Superior temporal gyrus (tissue), 1 donor: ENCODE results near the gene AJAP1.

ENCODE experiments used
- DNase-seq: peaks from one replicate; pipeline ENCODE4 v3.0.0-alpha.2; 2016; ENCODE audit errors: extremely low spot score

Gene AJAP1

DNA sequence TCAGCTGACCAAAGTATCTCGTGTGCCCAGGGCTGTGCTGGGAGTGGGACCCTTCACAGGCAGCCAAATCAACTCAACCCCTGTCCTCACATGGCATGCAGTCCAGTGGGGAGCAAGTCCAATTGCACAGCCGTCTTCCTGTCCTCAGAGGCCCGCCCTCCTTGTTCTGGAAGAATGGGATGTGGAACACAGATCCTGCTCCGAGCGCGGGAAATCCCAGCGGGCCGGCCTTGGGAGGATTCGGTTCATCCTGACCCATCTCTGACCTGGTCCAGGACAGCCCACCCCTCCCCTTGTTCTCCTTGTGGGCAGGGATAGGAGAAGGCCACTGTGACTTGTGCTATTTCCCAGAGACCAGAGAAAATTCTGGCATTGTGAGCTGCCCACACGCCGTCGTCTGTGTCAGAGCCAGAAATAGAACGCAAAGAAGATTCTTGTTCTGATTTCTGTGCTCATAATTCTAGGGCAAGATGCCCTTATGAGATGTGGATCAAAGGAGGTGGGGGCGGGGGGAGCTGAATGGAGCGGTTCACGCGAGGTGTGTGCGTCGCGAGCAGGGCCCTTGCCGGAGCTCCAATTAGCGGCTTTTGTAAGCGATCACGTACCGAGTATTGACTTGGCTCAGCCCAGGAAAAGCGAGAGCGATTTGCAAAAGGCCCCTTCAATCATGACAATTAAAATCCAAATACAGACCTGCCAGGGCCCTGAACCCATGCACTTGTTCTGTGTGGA is 79.2 kb downstream of the AJAP1 start:
- DNase-seq, result no peak

DNA sequence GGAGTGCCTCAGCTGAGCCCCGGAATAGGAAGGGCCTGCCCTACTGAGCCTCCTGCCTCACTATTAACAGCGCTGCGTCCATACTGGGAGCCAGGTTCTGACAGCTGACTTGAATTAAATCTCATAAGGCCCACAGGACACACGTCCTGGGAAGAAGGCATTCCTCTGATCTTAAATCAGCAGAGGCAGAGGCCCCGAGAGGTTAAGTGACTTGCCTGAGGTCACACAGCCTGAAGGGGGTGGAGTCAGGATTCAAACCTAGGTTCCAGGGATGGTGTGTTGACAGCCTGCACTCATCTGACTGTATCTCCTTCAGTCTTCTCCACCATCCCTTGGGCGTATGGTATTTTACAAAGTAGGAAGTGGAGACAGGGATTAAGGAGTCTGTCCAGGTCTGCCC is 79.8 kb downstream of the AJAP1 start:
- DNase-seq, result no peak

DNA sequence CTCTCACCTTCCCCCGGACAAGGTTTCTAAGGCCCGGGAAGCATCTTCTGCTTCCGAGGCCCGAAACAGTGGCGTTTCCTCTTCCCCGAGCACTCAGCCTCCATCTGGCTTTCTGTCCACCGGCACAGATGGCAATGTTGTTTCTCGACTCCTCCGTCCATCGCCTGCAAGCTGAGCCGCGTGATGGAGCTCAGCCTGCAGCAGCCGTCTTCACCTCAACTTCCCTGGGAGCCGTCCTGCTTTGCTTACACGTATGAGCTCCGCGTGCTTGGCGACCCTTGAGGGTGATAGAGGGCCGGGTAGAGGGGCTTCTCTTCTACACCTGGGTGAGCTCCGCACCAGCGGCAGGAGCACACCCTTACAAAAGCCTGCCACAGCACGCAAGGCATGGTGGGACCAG is 80.4 kb downstream of the AJAP1 start:
- DNase-seq, result no peak

DNA sequence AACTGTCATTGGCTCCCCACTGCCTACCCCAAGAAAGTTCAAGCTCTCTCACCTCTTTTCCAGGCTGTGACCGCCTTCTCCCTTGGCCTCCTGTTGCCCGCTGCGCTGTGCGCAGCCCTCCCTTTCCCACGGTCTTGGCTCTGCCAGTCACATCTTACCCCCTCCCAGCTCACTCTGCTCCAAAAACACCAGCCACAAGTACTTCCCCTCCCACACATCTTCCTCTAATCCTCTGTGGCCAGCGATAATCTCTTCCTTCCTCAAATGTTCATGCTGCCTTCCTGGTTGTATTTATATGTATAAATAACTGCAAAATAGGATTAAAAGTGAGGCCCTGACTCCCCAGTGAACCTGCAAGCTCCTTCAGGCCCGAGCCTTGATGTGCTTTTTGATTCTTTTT is 81.8 kb downstream of the AJAP1 start:
- DNase-seq, result no peak

DNA sequence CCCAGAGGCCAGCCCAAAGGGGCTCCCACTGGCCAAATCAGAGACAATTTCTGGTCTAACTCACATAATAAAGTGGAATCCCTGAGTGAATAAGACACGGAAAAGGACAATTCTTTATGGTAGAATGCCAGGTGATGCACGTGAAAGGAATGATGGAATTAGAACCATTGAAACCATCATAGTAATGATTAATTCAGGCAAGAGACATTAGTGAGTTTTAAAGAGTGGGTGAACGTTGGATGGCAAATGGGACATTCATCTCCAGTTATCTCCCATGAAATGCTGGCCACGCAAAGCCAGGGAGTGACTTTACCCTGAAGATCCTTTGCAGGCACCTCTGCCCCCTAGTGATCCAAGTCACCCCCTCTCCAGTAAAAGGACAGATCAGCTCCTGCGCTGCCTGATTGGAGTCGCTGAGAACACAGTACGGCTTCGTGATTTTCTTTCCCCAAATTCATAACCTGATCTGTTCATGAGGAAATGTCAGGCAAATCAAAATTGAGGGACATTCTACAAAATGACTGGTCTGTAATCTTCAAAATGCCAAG is 87.5 kb downstream of the AJAP1 start:
- DNase-seq, result no peak

DNA sequence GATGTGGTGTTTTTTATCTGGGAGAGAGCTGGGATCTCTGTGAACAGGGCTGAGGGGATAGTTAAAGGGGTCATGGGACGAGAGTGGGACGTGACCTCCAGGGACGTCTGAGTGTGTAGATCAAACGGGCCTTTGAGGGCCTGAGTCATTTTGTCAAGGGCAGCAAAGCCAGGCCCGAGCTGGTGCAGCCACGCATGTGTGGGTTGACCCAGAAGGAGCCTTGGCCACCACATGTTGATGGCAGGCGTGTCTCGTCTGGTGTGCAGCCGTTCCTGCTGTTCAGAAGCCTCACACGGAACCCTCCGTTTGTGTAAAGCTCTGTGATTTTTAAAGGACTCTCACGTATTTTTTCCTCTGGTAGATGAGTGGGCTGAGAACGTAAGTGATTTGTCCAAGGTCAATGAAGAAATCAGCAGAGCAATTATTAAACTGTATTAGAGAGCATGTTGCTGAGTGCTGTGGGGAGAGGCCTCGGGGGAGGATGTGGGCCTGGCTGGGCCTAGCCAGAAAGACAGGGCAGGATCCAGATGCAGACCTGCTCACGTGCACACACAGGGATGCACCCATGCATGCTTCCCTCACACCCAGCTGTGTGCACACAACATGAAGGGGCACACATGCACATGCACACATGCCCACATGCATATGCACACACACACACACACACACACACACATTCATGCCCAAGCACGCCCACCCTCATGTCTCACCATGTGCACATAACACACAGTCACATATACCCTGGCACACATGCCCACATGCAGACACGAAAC is 89.8 kb downstream of the AJAP1 start:
- DNase-seq, result no peak

DNA sequence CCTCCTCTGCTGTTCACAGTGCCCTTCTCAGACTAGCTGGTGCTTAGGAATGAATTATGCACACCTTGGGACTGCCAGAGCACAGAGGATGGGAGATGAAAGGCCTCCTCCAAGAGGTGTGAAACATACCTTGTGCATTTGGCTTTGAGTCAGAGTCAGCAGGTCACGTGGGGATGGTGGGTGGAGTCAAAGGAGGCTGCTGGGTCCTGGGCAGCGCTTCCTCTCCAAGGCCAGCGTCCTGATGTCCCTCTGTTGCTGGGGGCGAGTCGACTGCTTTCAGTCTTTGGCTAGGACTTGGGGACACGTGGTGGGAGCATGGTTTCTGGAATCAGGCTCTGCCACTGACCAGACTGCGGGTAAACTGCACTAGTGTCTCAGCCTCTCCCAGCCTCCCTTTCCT is 91.2 kb downstream of the AJAP1 start:
- no peak for DNase-seq

DNA sequence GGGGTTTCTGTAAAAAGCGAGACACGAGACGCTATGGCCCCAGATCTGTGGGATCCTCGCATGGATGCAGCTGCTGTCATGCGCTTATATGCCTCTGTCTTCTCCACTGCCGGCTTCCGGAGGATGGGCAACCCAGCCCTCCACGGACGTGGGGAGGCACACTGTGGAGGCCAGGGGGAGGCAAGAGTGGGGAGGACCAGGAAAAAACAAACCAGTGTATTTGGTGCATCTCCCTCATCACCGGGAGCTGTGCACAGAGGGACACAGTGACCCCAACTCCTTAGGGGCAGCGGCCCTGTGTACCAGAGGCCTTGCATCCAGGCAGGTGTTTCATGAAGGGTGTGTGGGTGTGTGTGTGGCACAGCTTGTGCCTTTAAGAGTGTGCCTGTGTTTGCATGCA is 95.0 kb downstream of the AJAP1 start:
- no peak for DNase-seq

DNA sequence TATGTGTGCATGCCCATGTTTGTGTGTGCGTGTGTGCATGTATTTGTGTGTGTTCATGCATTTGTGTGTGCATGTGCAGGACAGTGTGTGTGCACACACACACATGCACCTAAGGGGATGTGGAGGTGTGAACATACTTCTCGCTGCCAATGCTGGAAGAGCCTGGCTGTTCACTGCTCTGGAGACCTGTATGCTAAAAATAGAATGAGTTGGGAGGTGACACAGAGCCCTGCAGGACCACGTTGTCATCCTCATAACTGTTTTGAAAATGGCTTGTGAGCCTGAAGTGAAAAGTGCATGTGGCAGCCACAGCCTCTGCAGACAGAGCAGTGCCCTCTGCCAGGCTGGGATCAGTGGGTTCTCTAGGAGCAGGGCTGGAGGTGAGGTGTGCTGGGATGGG is 95.8 kb downstream of the AJAP1 start:
- no peak for DNase-seq

DNA sequence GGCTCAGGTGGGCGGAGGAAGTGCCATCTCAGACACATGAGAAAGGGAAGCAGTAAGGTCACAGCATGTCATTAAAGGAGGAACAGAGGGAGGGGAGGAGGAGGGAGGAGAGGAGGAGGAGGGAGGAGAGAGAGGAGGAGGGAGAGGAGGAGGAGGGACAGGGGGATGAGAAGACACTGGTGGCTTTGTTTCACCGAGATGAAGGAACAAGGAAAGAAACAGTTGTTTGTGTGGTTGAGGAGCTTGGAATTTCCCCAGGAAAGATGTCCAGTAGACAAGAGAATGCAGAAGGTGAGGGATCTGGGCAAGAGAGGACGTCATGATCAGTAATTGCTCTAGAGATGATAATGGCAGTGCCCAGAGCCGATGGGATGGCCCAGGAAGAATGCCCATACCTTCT is 97.7 kb downstream of the AJAP1 start:
- DNase-seq, result peak; percentile 63

DNA sequence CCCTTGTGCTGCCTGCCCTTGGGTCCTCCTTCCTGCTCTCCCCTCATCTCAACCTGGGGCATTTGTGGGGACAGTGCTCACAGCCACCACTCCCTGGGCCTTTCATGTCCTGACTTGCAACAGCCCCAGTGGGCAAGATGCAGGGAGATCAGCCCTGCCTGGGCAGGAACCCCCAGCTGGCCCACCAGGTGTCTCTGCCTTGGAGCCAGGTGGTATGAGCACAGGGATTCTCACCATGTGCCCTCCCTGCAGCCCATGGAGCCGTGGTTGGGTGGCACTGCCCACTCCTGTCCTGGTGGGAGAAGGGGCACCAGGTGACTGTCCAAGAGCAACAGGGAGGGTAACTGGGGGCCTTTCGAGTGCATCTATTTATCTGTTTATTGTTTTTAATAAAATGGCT is 100.4 kb downstream of the AJAP1 start:
- no peak for DNase-seq

DNA sequence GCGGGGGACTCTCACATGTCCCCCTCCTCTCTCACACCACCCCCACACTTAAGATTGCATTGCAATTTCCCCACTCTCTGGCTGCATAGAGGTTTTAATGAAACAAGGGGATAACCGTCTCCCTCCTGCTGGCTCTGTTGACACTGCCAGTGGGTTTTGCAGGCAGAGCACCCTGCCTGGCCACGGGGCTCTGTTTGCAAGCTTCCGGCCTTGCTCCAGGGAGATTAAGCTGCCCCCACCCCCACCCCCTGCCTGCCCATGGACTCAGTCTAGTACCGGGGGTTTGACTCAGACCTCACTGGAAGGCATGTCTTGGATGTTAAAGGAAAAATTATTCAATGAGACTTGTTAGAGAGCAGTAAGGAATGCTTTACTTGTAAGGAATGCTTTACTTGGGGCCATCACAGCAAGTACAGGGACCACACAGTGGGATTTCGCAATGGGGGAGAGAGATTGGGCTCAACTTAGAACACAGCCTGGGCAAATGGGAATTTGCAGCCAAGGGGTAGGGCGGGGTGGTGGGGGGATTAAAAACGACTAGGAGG is 101.0 kb downstream of the AJAP1 start:
- DNase-seq, result no peak

DNA sequence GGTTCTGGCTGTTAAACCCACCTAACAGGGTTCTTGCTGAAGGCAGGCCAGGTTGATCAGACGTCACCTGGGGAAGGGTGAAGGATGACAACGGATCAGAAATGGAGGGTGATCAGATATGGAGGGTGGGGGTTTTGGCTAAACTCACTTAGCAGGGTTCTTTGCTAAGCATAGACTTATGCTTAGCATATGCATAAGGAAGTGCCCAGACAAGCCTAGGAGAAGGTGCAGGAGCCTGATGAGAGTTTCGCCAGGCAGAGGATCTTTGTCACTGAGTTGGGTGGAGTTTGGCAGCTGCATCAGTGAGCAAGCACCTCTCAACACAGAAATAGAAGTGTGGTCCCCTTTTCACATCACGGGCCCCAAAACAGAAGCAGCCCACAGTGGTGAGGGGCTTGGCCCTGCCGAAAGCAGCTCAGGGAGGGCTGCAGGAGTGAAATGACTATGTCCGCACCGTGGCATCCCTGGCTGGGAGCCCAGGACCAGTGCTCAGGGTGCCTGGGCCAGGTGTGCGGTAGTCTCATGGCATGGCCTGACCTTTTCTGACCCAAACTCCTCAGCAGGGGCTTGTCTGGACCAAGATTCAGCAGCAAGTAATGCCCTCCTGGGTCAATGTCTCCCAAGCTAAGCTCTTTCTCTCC is 101.6 kb downstream of the AJAP1 start:
- no peak for DNase-seq

DNA sequence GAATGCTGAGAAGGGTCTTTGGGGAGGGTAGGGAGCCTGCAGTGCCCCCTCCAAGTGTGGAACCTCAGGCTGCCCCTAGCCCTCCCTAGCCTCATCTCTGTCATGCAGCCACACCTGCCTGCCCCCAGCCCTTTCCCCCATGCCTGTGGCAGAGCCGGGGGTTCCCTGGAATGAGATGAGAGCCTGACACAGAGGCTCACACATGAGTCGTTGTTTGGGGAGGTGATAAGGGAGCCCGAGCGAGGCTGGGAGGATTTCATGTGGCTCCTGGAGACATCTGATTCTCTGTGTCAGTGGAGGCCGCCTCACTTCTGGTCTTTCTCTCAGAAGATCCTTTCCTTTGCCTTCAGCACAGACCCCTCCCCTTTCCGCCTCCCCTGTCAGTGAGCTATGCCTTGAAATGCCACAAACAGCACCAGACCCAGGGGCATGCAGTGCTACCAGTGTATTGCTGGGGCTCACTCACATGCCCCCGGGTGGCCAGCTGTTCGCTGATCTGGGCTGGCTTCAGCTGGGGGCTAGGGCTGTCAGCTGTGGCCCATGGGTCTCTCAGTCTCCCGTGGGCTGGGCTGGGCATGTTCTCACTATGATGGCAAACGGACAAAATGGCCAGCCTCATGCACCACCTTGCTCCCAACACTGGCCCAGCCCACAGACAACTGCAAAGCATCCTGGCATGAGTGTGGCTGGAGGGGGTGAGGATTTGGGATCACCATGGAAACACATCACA is 102.6 kb downstream of the AJAP1 start:
- DNase-seq, result no peak

DNA sequence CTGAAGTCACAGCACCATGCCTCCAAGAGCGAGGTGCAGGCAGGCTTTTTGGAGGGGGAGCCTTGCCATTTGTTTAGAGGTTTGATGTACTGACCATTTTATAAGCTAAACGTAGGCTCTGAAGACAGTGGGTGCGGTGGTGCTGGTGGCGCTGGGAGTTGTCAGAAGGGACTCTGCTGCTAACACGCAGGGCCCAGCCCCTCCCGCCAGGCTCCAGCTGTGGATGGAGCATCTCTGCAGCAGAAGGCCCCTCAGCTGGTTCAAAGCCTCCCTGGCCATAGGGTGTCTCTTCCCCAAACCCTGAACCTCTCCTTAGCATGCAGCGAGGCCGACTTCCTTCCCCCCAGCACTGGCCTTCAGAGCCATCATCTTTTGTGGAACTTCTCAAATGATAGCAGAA is 105.3 kb downstream of the AJAP1 start:
- DNase-seq, result no peak

DNA sequence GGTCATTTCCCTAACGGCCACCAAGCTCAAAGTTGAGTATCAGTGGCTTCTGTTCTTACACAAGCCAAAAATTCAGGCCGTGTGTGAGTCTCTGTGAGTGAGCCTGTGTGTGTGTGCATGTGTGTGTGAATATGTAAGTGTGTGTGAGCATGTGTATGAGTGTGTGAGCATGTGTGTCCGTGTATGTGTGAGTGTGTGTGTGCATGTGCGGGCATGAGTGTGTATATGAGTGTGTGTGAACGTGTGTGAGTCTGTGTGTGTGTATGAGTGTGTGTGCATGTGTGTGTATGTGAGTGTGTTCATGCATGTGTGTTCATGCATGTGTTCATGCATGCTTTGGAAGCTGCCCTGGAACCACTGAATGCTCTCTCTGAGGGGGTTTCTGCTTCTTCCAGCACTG is 105.7 kb downstream of the AJAP1 start:
- no peak for DNase-seq

DNA sequence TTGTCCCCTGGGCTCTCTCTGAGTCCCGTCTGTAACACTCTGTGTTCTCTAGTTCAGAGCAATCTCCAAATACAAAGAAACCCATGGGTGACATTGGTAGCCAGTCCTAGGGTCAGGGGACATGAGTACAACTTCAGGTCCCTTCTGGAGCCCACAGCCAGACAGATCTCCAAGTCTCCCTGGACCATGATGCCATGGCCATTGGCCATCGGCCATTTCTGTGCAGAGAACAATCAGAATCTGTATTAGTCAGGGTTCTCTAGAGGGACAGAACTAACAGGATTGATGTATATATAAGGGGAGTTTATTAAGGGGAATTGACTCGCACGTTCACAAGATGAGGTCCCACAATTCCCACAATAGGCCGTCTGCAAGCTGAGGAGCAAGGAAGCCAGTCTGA is 106.9 kb downstream of the AJAP1 start:
- no peak for DNase-seq

DNA sequence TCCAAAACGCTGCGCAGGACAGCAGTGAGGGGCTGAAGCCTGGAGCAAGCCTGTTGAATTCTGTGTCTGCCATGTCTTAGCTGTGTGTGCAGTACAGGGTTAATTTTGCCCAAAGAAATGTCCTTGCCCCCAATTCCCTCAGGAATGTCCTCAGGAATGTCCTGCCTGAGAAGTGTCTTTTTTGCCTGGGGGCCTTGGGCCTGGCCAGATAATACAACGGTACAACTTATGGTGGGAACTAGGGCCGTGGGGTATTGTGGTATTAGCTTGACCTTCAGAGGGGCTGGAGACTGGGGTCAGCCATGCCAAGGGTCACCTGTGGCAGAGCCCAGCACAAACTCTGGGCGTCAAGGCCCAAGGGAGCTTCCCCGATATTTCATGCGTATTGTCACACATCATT is 107.7 kb downstream of the AJAP1 start:
- DNase-seq, result no peak

DNA sequence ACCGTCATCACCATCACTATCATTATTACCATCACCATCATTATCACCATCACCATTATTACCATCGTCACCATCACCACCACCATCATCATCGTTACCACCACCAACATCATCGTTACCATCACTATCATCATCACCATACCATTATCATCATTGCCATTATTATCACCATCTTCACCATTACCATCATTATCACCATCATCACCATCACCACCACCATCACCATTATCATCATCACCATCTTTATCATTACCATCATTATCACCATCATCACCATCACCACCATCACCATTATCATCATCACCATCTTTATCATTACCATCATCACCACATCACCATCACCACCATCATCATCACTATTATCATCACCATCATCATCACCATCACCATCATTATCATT is 112.9 kb downstream of the AJAP1 start:
- DNase-seq, result no peak

DNA sequence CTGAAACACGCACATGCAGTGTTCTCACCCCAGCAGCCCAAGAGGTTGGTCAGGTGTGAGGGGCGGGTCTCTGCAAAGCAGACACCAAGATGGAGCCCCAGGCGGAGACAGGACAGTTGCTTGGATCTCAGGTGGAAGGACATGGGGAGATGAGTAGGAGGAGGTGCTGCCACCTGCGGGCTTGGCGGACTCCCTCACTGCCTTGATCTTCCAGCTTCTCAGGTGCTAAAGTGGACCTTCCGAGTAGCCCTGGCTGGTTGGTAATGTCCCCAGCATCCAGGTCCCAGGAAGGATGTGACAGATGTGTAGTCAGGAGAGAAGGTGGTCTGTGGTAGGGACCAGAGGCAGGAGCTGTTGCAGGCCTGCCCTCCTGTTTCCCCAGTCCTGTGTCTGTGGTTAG is 114.1 kb downstream of the AJAP1 start:
- DNase-seq, result no peak

DNA sequence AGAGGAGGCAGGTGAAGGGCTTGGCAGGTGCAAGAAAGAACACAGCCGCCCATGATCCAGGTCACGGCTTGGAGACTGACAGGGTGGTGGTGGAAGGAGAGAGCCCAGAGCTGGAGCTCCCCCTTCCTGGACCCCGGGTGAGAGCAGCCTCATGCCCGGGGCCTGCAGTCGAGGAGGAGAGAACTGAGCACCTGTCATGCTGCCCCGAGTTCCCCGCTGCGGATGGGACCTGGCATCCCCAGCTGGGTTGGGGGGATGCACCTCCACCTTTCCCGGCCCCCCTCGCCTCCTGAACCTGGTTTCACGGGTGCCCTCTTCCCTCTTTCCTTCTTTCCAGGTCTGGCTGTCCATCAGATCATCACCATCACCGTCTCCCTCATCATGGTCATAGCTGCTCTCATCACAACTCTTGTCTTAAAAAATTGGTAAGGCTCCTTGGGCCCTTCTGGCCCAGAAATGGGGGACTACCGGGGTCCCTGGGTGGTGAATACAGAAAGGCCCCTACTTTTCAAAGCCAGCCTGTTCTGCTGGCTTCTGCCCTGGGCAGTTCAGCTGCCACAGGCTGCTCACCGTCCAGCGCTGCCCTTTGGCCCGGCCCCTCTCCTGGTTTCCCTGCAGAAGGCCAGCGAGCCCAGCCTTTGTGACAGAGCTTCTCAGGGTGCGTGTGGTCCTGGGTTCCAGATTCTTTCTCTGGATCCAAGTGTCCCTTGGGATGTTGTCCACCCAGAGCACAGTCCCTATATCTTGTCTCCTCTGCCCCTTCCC is 115.3 kb downstream of the AJAP1 start:
- no peak for DNase-seq
